Measurements from ENCODE around the gene HSPA8. TPM values are rescaled to one million over a fixed set of nuclear protein-coding genes. Genes with fewer than 3 reads are reported as not detected.

HSPA8 gene
- 1,130 and 1,234 TPM in 2 replicates for total RNA-seq

DNA sequence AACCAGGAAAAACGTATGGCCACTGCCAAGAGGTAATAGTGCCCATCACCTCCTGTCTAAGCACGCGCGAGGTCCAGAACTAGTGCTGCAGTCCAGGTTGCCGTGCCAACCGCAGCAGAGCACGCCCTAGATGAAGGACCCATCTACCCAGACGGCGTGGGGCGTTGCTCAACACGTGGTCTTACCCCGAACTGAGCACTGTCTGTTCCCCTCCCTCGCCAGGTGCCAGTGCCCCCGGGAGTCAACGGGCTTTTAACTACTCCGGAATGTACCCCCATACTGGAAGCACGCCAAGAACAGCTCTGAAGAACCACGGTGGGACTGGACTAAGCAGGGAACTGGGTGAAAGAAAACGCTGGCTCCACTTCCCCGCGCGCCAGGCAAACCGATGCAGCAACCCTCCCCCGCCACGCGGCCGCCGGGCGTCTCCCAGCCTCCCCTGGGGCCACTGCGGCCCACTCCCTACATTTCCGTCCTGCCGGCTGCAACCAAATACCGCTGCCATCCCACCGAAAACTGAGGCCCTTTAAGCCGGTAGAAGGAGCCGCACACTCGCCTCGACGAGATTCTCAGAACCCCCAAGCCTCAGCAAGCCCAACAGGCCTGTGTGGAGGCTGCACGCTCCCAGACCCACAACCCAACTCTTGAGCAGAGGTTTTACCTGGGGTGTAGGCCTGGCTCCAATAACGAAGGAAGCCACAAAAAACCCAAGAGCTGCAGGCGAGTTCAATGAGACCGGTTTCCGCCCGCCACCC, at the start of gene HSPA8:
Gene HSPA8, minus strand, starts transcription at position 734 of the 755 bp plus-strand sequence. CDS start 812 bp downstream, outside the sequence.

Other genes starting within 250 kb of the HSPA8 start
- 0.26 TPM in 1 of 2 replicates, not detected in the other for gene CRTAM, start 223.6 kb downstream of the HSPA8 start, total RNA-seq
- gene JHY, start 179.4 kb downstream of the HSPA8 start, total RNA-seq: 0.68 and 1.4 TPM in 2 replicates
- not detected in 2 replicates for gene BSX, start 80.3 kb downstream of the HSPA8 start, total RNA-seq
- 50.1 and 81.6 TPM in 2 replicates for gene CLMP, start 133.1 kb upstream of the HSPA8 start, total RNA-seq